Body of pancreas (tissue), 4 donors: Measurements from ENCODE around the gene DNAH8.

Source experiments
- CTCF ChIP-seq, 7 experiments: fragments of 450-650 bp in 4 of 7; fragments of 200-600 bp in 3 of 7; sonication (generic) in 3 of 7; IDR thresholded peaks; one replicate each; pipeline ENCODE4 v1.5.1; 2016 to 2019; ENCODE audit warnings: antibody characterized with exemption in 7 of 7
- POLR2A ChIP-seq, 3 donors: fragments of 450-650 bp; IDR thresholded peaks; one replicate each; pipeline ENCODE4 v1.6.1; 2016; ENCODE audit warnings: antibody characterized with exemption in 3 of 3, mild to moderate bottlenecking in 2 of 3

GRCh38 chr6:38978139-38978704 is 263.1 kb downstream of the DNAH8 start:
- TF ChIP-seq CTCF (IDR thresholded peaks at IDR 0.05): no peak
- TF ChIP-seq POLR2A (IDR thresholded peaks at IDR 0.05): no peak
